ENCODE data around the gene PKP3. TPM values are rescaled to one million over a fixed set of nuclear protein-coding genes. Genes with fewer than 3 reads are reported as not detected.

PKP3 gene
- total RNA-seq, 1 donor from 2014 or later = 23.9 TPM

- H3K4me3 ChIP-seq (ENCODE audit: low read depth, low read length) = no peak overlapping the region
- peaks cover 3% of the 10 kb centered on the region for H3K27me3 ChIP-seq (ENCODE audit: control insufficient read depth, insufficient read depth, low read length)
- TF ChIP-seq, protein P1, sequence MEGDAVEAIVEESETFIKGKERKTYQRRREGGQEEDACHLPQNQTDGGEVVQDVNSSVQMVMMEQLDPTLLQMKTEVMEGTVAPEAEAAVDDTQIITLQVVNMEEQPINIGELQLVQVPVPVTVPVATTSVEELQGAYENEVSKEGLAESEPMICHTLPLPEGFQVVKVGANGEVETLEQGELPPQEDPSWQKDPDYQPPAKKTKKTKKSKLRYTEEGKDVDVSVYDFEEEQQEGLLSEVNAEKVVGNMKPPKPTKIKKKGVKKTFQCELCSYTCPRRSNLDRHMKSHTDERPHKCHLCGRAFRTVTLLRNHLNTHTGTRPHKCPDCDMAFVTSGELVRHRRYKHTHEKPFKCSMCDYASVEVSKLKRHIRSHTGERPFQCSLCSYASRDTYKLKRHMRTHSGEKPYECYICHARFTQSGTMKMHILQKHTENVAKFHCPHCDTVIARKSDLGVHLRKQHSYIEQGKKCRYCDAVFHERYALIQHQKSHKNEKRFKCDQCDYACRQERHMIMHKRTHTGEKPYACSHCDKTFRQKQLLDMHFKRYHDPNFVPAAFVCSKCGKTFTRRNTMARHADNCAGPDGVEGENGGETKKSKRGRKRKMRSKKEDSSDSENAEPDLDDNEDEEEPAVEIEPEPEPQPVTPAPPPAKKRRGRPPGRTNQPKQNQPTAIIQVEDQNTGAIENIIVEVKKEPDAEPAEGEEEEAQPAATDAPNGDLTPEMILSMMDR (IDR thresholded peaks at IDR 0.05; ENCODE audit: insufficient read depth, low read length, poor library complexity, severe bottlenecking) = no peak
- H3K36me3 ChIP-seq (ENCODE audit: control insufficient read depth, insufficient read depth, low read length) = no peaks in the 10 kb centered on the region
- DNase-seq (ENCODE audit: low read depth) = no peak
These were observed 1.8 kb upstream of the PKP3 start for GRCh38 chr11:392102-392777.

- DNase-seq (ENCODE audit: low read depth) = no peak
- H3K36me3 ChIP-seq (ENCODE audit: control insufficient read depth, insufficient read depth, low read length) = no peaks in the 10 kb centered on the region
- no peaks in the 10 kb centered on the region for H3K27me3 ChIP-seq (ENCODE audit: control insufficient read depth, insufficient read depth, low read length)
- TF ChIP-seq, protein P1 (IDR thresholded peaks at IDR 0.05; ENCODE audit: insufficient read depth, low read length, poor library complexity, severe bottlenecking) = no peak
- H3K4me3 ChIP-seq (ENCODE audit: low read depth, low read length) = no peak overlapping the region
These were observed 583 bp upstream of the PKP3 start for GRCh38 chr11:393219-394033.

DNA sequence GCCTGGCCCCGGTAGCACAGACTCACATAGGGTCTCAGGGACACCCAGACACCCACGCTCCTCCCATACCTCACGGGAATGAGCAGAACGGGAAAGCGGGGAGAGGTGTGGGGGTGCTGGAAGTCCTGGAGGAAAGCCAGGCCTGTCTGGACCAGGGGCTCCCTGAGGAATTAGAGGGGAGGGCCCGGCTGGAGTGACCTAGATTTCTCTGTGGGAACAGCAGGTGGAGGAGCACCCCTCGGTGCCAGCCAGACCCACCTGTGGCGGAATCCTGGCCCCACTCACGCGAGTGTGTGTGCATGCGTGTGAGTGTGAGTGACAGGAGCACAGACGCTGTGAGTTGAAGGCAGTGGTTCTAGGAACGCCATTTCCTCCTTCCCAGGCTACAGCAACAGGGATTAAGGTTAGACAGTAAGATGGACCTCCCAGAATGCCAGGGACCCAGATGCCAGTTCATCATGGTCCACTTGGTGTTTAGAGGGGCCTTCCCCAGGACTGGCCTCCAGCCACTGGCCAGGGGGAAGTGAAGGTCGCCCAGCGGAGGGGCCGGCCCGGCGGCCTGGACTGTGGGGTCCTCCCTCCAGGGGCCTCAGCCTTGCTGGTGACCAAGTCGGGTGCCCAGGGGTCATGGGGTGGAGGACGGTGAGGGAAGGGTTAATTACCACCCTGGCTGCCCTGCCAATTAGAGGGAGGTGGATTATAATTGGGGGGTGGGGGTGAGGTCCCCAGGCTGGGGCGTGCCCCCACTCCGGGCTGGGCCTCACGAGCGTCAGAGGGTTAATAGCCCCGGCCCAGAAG lies 1.0 kb downstream of the PKP3 start:
- DNase-seq (ENCODE audit: low read depth) = no peak
- peak overlapping the region; percentile 0 for H3K4me3 ChIP-seq (ENCODE audit: low read depth, low read length)
- H3K36me3 ChIP-seq (ENCODE audit: control insufficient read depth, insufficient read depth, low read length) = no peaks in the 10 kb centered on the region
- TF ChIP-seq, protein P1 (IDR thresholded peaks at IDR 0.05; ENCODE audit: insufficient read depth, low read length, poor library complexity, severe bottlenecking) = no peak
- H3K27me3 ChIP-seq (ENCODE audit: control insufficient read depth, insufficient read depth, low read length) = peaks cover 10% of the 10 kb centered on the region

DNA sequence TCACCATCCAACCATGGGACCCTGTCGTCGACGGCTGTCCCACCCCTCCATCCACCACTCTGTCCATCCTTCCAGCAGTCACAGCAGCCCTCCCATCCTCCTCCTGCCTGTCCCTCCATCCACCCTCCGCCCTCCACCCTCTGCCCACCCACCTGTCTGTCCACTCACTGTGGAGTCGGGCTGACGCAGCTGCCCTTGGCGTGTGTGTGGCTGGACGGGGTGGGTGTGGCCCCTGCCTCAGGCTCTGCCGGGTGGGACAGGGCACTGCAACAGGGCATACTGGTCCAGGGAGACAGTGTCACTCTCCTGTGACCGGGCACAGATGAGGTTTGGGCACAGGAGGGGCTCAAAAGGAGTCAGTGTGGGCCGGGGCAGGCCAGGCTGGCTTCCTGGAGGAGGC lies 1.9 kb downstream of the PKP3 start:
- H3K4me3 ChIP-seq (ENCODE audit: low read depth, low read length) = no peak overlapping the region
- no peaks in the 10 kb centered on the region for H3K36me3 ChIP-seq (ENCODE audit: control insufficient read depth, insufficient read depth, low read length)
- DNase-seq (ENCODE audit: low read depth) = no peak
- TF ChIP-seq, protein P1 (IDR thresholded peaks at IDR 0.05; ENCODE audit: insufficient read depth, low read length, poor library complexity, severe bottlenecking) = no peak
- H3K27me3 ChIP-seq (ENCODE audit: control insufficient read depth, insufficient read depth, low read length) = peaks cover 14% of the 10 kb centered on the region

DNA sequence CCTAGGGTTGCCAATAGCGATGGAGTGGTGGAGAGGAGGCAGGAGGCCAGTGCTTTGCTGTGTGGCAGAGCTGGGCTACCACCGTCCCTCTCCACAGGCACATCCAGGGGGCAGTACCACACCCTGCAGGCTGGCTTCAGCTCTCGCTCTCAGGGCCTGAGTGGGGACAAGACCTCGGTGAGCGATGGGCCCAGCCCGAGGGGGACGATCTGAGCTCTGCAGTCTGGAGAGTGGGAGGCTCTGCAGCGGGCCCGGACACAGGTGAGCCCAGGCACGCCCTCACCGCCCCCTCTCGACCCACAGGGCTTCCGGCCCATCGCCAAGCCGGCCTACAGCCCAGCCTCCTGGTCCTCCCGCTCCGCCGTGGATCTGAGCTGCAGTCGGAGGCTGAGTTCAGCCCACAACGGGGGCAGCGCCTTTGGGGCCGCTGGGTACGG lies 2.5 kb downstream of the PKP3 start:
- peaks cover 14% of the 10 kb centered on the region for H3K27me3 ChIP-seq (ENCODE audit: control insufficient read depth, insufficient read depth, low read length)
- DNase-seq (ENCODE audit: low read depth) = no peak
- TF ChIP-seq, protein P1 (IDR thresholded peaks at IDR 0.05; ENCODE audit: insufficient read depth, low read length, poor library complexity, severe bottlenecking) = peak; percentile 70
- no peaks in the 10 kb centered on the region for H3K36me3 ChIP-seq (ENCODE audit: control insufficient read depth, insufficient read depth, low read length)
- peak overlapping the region; percentile 43 for H3K4me3 ChIP-seq (ENCODE audit: low read depth, low read length)
